GM23338 (cell line): ENCODE measurements around the gene LDLRAD2. TPM values are rescaled to one million over a fixed set of nuclear protein-coding genes. Genes with fewer than 3 reads are reported as not detected.

Source experiments
- ATAC-seq: fragments of 200-7000 bp; cut with Tn5 transposase; 3 replicates; pipeline ENCODE4 v1.9.1; 2020
- DNase-seq: peaks from one replicate; pipeline ENCODE4 v3.0.0-alpha.2; 2015; ENCODE audit warnings: low spot score
- H2AFZ ChIP-seq: fragments of 200-600 bp; sonication (generic); 2 replicates; pipeline ENCODE4 v1.8.0; 2016; ENCODE audit warnings: antibody characterized with exemption, mild to moderate bottlenecking, moderate library complexity
- H3F3A ChIP-seq: fragments of 200-600 bp; sonication (generic); replicated peaks from 2 replicates; pipeline ENCODE4 v1.8.0; 2017; ENCODE audit warnings: antibody characterized with exemption, mixed run types, low read depth
- H3K27ac ChIP-seq: fragments of 200-600 bp; sonication (generic); 2 replicates; pipeline ENCODE4 v1.6.1; 2016; ENCODE audit warnings: low read depth
- H3K27me3 ChIP-seq: fragments of 200-600 bp; sonication (generic); 2 replicates; pipeline ENCODE4 v1.8.0; 2016; ENCODE audit warnings: mild to moderate bottlenecking, mixed run types, moderate library complexity; ENCODE audit not compliant: insufficient read depth
- H3K36me3 ChIP-seq: fragments of 200-600 bp; sonication (generic); 2 replicates; pipeline ENCODE4 v1.8.0; 2016; ENCODE audit warnings: mild to moderate bottlenecking; ENCODE audit not compliant: insufficient read depth
- H3K4me1 ChIP-seq: fragments of 200-600 bp; sonication (generic); 2 replicates; pipeline ENCODE4 v1.8.0; 2016; ENCODE audit warnings: mild to moderate bottlenecking, moderate library complexity; ENCODE audit not compliant: insufficient read depth
- H3K4me2 ChIP-seq: fragments of 200-600 bp; sonication (generic); 2 replicates; pipeline ENCODE4 v1.7.1; 2017; ENCODE audit warnings: mixed run types
- H3K4me3 ChIP-seq: fragments of 200-600 bp; sonication (generic); 2 replicates; pipeline ENCODE4 v1.6.1; 2016; ENCODE audit warnings: mixed run types
- H3K79me2 ChIP-seq: fragments of 200-600 bp; sonication (generic); replicated peaks from 2 replicates; pipeline ENCODE4 v1.8.0; 2017; ENCODE audit warnings: mild to moderate bottlenecking; ENCODE audit not compliant: insufficient read depth
- H3K9me2 ChIP-seq: fragments of 200-600 bp; sonication (generic); 2 replicates; pipeline ENCODE4 v1.8.0; 2017; ENCODE audit not compliant: insufficient read depth
- H4K20me1 ChIP-seq: fragments of 200-600 bp; sonication (generic); replicated peaks from 2 replicates; pipeline ENCODE4 v1.8.0; 2017; ENCODE audit warnings: mild to moderate bottlenecking; ENCODE audit not compliant: insufficient read depth
- H3K27ac Mint-ChIP-seq: 2 replicates; pipeline ENCODE4 v1.8.0; 2020; ENCODE audit warnings: inconsistent platforms, mild to moderate bottlenecking, moderate library complexity, mixed read lengths
- H3K27me3 Mint-ChIP-seq: 3 replicates; pipeline ENCODE4 v1.8.0; 2022; ENCODE audit warnings: low read depth, mild to moderate bottlenecking, moderate library complexity, mixed read lengths, inconsistent platforms; ENCODE audit not compliant: insufficient read depth, poor library complexity
- H3K36me3 Mint-ChIP-seq: 3 replicates; pipeline ENCODE4 v1.8.0; 2021; ENCODE audit warnings: low read depth, mild to moderate bottlenecking, inconsistent platforms, moderate library complexity, mixed read lengths
- H3K4me1 Mint-ChIP-seq: 3 replicates; pipeline ENCODE4 v1.8.0; 2020; ENCODE audit warnings: mild to moderate bottlenecking, inconsistent platforms, mixed read lengths
- H3K4me3 Mint-ChIP-seq: 3 replicates; pipeline ENCODE4 v1.8.0; 2021; ENCODE audit warnings: moderate library complexity, mild to moderate bottlenecking, inconsistent platforms, mixed read lengths
- H3K9me3 Mint-ChIP-seq: 3 replicates; pipeline ENCODE4 v1.8.0; 2020; ENCODE audit warnings: moderate library complexity, mild to moderate bottlenecking, inconsistent platforms, mixed read lengths
- CREB1 ChIP-seq: fragments of 250-450 bp; sonication (Bioruptor Pico); IDR thresholded peaks from 2 replicates; pipeline ENCODE4 v1.5.0; 2020; ENCODE audit warnings: low read depth, mild to moderate bottlenecking, moderate library complexity
- EZH2 ChIP-seq: fragments of 200-600 bp; sonication (generic); IDR thresholded peaks from one replicate; pipeline ENCODE4 v1.8.0; 2017; ENCODE audit warnings: antibody characterized with exemption, mild to moderate bottlenecking, low read depth; ENCODE audit not compliant: unreplicated experiment
- EZH2phosphoT487 ChIP-seq: fragments of 200-600 bp; sonication (generic); IDR thresholded peaks from one replicate; pipeline ENCODE4 v1.8.1; 2018; ENCODE audit warnings: antibody characterized with exemption; ENCODE audit not compliant: unreplicated experiment
- JUNB ChIP-seq: IDR thresholded peaks from one replicate; pipeline ENCODE4 v1.6.1; 2016; ENCODE audit warnings: antibody characterized with exemption; ENCODE audit not compliant: unreplicated experiment
- REST ChIP-seq: IDR thresholded peaks from one replicate; pipeline ENCODE4 v1.6.1; 2018; ENCODE audit warnings: antibody characterized with exemption; ENCODE audit not compliant: unreplicated experiment
- STAT1 ChIP-seq: IDR thresholded peaks from one replicate; pipeline ENCODE4 v1.6.1; 2016; ENCODE audit warnings: antibody characterized with exemption; ENCODE audit not compliant: unreplicated experiment
- ZNF114 ChIP-seq: fragments of 250-450 bp; sonication (Bioruptor Pico); IDR thresholded peaks from 2 replicates; pipeline ENCODE4 v1.5.0; 2020; ENCODE audit warnings: mild to moderate bottlenecking, moderate library complexity
- ZNF331 ChIP-seq: fragments of 250-450 bp; sonication (Bioruptor Pico); IDR thresholded peaks from 2 replicates; pipeline ENCODE4 v1.5.0; 2020; ENCODE audit warnings: low read depth, mild to moderate bottlenecking, moderate library complexity
- polyA plus RNA-seq: library from polyadenylated mRNA; unstranded; fragments of >200 nt; fragmentation: Nextera tagmentation; extraction: Ambion mirVana; gene quantifications from 2 replicates; pipeline ENCODE4 v1.2.1, GENCODE V29; 2016
- total RNA-seq: library from RNA; depleted of rRNA; stranded (reverse); fragments of >200 nt; shearing (Covaris generic); gene quantifications from 2 replicates; pipeline ENCODE4 v1.2.3, GENCODE V29; 2014
- TF ChIP-seq, protein P1 (sequence below): IDR thresholded peaks from 2 replicates; pipeline ENCODE4 v1.6.1; 2016; ENCODE audit warnings: antibody characterized with exemption
- TF ChIP-seq, protein P2 (sequence below): fragments of 250-450 bp; sonication (Bioruptor Pico); IDR thresholded peaks from 2 replicates; pipeline ENCODE4 v1.5.0; 2020; ENCODE audit warnings: mild to moderate bottlenecking, moderate library complexity

LDLRAD2 gene
- total and polyA plus RNA-seq, 2 experiments from 2014 or later = 1.6 to 5.8 TPM

DNA sequence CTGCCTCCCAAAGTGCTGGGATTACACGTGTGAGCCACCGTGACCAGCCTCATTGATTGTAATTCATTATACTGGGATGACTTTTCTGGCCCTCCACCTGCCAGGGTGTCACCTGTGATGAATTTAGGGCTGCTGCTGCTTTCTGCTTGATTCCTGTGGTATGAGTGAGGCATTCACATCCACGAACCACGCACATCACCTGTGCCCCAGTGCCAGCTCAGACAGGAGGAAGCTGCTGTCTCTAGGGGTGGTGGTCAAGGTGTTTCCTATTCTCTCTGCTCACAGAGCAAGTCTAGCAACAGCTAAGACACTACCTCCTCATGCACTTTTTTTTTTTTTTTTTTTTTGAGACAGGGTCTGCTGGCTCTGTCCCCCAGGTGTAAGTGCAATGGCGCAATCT is 12.3 kb upstream of the LDLRAD2 start:
- DNase-seq (no peak), ATAC-seq (no peak)
- Histone ChIP-seq H3K27me3 (no peaks in the 10 kb centered on the region), H3K4me3 (no peak overlapping the region), H3K9me2 (no peaks in the 10 kb centered on the region), H3K79me2 (no peaks in the 10 kb centered on the region), H3K4me2 (no peak overlapping the region), H2AFZ (no peak overlapping the region), H4K20me1 (no peaks in the 10 kb centered on the region), H3K36me3 (no peaks in the 10 kb centered on the region), H3K4me1 (no peaks in the 10 kb centered on the region), H3F3A (no peaks in the 10 kb centered on the region), H3K27ac (no peak overlapping the region)
- Mint-ChIP-seq H3K9me3 (peaks cover 16% of the 10 kb centered on the region), H3K27ac (no peak overlapping the region), H3K27me3 (peaks cover 10% of the 10 kb centered on the region), H3K4me1 (no peaks in the 10 kb centered on the region), H3K4me3 (no peak overlapping the region), H3K36me3 (peaks cover 8% of the 10 kb centered on the region; the same call in 2 of the 3 replicates)
- TF ChIP-seq EZH2 (no peak), ZNF114 (CRISPR knock-in tag) (no peak), REST (no peak), STAT1 (no peak), EZH2phosphoT487 (no peak), CREB1 (CRISPR knock-in tag) (no peak), ZNF331 (CRISPR knock-in tag) (no peak)
- TF ChIP-seq, protein P1, sequence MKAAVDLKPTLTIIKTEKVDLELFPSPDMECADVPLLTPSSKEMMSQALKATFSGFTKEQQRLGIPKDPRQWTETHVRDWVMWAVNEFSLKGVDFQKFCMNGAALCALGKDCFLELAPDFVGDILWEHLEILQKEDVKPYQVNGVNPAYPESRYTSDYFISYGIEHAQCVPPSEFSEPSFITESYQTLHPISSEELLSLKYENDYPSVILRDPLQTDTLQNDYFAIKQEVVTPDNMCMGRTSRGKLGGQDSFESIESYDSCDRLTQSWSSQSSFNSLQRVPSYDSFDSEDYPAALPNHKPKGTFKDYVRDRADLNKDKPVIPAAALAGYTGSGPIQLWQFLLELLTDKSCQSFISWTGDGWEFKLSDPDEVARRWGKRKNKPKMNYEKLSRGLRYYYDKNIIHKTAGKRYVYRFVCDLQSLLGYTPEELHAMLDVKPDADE = no peak

GRCh38 chr1:21801100-21801499 is 11.0 kb upstream of the LDLRAD2 start:
- H3K9me2 ChIP-seq = no peaks in the 10 kb centered on the region
- Mint-ChIP-seq H3K27ac (no peak overlapping the region), H3K27me3 (peaks cover 10% of the 10 kb centered on the region), H3K4me1 (no peaks in the 10 kb centered on the region), H3K4me3 (no peak overlapping the region), H3K9me3 (peaks cover 4% of the 10 kb centered on the region; the same call in 2 of the 3 replicates), H3K36me3 (no peaks in the 10 kb centered on the region)
- no peaks in the 10 kb centered on the region for H3K36me3 ChIP-seq
- no peak overlapping the region for H2AFZ ChIP-seq
- H3K27me3 ChIP-seq = no peaks in the 10 kb centered on the region
- no peak for DNase-seq
- no peak overlapping the region for H3K27ac ChIP-seq
- no peak overlapping the region for H3K4me2 ChIP-seq
- H3K4me3 ChIP-seq = no peak overlapping the region
- H4K20me1 ChIP-seq = no peaks in the 10 kb centered on the region
- H3F3A ChIP-seq = no peaks in the 10 kb centered on the region
- no peak for ATAC-seq
- no peaks in the 10 kb centered on the region for H3K4me1 ChIP-seq
- no peaks in the 10 kb centered on the region for H3K79me2 ChIP-seq
- TF ChIP-seq JUNB (no peak), ZNF114 (CRISPR knock-in tag) (no peak)
- TF ChIP-seq, protein P2, sequence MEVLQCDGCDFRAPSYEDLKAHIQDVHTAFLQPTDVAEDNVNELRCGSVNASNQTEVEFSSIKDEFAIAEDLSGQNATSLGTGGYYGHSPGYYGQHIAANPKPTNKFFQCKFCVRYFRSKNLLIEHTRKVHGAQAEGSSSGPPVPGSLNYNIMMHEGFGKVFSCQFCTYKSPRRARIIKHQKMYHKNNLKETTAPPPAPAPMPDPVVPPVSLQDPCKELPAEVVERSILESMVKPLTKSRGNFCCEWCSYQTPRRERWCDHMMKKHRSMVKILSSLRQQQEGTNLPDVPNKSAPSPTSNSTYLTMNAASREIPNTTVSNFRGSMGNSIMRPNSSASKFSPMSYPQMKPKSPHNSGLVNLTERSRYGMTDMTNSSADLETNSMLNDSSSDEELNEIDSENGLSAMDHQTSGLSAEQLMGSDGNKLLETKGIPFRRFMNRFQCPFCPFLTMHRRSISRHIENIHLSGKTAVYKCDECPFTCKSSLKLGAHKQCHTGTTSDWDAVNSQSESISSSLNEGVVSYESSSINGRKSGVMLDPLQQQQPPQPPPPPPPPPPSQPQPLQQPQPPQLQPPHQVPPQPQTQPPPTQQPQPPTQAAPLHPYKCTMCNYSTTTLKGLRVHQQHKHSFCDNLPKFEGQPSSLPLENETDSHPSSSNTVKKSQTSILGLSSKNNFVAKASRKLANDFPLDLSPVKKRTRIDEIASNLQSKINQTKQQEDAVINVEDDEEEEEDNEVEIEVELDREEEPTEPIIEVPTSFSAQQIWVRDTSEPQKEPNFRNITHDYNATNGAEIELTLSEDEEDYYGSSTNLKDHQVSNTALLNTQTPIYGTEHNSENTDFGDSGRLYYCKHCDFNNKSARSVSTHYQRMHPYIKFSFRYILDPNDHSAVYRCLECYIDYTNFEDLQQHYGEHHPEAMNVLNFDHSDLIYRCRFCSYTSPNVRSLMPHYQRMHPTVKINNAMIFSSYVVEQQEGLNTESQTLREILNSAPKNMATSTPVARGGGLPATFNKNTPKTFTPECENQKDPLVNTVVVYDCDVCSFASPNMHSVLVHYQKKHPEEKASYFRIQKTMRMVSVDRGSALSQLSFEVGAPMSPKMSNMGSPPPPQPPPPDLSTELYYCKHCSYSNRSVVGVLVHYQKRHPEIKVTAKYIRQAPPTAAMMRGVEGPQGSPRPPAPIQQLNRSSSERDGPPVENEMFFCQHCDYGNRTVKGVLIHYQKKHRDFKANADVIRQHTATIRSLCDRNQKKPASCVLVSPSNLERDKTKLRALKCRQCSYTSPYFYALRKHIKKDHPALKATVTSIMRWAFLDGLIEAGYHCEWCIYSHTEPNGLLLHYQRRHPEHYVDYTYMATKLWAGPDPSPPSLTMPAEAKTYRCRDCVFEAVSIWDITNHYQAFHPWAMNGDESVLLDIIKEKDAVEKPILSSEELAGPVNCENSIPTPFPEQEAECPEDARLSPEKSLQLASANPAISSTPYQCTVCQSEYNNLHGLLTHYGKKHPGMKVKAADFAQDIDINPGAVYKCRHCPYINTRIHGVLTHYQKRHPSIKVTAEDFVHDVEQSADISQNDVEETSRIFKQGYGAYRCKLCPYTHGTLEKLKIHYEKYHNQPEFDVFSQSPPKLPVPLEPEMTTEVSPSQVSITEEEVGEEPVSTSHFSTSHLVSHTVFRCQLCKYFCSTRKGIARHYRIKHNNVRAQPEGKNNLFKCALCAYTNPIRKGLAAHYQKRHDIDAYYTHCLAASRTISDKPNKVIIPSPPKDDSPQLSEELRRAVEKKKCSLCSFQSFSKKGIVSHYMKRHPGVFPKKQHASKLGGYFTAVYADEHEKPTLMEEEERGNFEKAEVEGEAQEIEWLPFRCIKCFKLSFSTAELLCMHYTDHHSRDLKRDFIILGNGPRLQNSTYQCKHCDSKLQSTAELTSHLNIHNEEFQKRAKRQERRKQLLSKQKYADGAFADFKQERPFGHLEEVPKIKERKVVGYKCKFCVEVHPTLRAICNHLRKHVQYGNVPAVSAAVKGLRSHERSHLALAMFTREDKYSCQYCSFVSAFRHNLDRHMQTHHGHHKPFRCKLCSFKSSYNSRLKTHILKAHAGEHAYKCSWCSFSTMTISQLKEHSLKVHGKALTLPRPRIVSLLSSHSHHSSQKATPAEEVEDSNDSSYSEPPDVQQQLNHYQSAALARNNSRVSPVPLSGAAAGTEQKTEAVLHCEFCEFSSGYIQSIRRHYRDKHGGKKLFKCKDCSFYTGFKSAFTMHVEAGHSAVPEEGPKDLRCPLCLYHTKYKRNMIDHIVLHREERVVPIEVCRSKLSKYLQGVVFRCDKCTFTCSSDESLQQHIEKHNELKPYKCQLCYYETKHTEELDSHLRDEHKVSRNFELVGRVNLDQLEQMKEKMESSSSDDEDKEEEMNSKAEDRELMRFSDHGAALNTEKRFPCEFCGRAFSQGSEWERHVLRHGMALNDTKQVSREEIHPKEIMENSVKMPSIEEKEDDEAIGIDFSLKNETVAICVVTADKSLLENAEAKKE = no peak
